ENCODE results near the gene CABP7.

The CABP7 gene

DNA sequence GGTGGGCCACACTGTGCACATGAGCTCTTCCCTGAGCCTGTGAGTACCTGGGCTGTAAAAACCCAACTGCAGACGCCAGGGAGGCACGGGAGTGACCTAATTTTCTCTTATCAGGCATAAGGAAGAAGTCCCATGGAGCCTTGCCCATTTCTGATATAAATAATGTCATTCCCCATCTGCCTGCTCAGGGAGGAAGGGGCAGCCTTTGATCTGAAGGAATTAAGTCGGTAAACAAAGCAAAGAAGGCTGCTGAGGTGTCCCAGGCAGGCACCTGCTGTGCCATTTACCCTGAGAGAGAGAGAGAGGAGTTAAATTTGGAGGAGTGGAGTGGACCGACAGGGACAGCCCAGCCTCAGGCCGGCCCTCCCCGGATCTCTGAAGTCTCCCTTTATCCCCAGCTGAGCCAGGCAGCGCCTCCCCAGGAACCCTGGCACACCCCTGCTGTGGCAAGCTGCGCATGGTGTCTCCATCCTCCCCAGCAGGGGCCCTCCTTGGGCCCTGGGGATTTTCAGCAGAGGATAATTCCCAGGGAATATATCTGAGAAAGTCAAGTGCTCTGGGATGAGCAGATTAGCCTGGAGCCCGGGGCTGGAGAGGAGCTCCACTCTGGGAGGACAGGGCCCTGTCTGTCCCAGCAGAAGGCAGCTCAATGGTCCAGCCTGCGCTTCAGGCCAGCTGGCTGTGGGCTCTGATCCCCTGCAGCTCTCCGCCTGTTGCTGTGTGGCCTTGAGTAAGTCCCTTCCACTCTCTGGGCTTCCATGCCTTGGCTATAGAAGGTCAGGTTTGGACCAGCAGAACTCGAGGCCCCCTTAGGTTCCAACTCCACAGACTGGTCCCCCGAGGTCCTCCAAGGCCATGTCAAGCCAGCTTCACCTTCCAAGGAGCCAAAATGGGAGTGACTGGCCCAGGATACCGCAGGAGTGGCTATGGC is 17.5 kb upstream of the CABP7 start:
- DNase-seq (ENCODE audit: low read depth in 2 of 2): no peak

DNA sequence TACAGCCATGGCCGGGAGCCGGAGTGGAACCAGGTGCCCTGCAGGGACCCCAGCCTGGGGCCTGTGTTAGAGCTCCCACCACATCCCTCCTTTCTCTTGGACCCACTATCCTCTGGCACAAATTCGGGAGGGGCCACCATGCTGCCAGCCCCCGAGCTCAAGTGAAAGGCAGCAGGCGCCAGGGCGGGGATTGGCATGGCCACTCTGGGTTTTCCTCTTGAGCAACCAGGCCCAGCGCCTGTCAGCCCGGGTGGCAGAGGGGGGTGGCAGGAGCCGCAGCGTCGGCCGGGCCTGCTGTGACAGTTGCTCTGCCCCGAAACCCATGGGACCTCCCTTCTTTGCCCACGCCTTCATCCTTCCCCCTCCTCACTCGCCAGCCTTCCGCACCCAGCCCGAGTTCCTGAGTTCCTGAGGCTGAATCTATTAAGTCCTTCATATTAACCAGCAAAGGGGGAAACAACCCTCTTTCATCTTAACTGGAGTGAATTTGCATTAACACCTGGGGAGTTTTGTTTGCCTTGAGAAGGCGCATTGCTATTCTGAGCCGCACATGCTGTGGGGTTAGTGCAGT is 16.8 kb upstream of the CABP7 start:
- no peak for DNase-seq (ENCODE audit: low read depth in 2 of 2)

DNA sequence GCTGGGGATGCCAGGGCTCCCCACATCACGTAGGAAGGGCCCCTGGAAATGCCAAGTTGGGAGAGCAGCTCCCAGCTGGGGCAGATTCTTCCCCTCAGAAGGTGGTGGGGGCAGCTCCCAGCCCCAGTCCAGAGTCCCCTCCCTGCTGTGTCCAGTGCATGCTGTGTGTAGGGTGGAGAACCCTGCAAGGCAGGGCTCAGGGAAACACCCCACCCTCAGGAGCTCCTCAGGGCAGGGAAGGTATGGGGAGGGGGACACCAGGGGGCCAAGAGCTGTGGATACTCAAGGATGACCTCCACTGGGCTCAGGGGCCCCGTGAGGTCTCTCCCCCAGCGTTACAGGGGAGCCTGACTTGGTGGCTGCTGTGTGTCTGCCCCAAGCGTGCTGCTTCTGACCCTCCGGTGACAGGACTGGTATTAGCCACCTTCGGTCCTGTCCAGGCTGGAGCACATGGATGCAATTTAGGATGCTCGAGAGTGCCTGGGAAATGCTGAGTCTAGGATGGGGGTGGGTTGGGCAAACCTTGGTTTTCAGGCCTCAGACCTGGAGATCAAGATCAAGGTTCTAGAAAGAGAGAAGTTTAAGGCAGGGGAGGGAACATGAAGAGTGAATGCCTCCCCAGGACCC is 16.1 kb upstream of the CABP7 start:
- DNase-seq (ENCODE audit: low read depth in 2 of 2): no peak

DNA sequence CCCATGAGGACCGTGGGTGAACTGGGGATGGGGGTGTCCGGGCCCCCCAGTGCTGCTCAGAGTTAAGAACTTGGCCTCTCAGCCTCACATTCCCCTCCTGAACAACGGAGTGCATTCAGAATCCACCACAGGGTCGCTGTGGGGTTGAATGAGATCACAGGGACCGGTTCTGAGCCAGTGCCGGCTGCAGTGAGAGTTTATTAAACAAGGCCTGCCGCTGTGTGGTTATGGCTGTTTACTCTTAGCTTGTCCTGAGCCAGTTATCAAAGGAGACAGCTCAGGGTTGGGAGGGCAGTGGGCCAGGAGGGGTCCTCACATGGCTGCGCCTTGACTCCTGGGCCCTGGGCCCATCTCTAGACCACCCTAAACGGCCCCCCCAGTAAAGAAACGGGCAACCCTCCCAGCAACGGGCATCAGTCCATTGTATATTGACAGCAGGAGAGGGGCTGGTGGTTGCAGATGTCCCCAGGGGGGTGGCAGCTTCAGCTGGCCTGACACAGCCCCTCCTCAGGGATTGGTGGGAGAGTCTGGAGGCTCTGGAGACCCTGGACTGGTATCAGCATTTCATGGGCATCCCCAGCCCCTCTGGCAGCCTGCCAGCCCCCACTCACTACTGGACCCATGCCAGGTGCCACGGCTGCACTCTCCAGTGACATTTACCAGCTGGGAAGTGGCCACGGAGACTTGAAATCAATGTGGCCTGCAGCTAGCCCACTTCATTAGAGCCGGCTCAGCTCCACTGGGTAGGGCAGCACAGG is 15.1 kb upstream of the CABP7 start:
- no peak for DNase-seq (ENCODE audit: low read depth in 2 of 2)

DNA sequence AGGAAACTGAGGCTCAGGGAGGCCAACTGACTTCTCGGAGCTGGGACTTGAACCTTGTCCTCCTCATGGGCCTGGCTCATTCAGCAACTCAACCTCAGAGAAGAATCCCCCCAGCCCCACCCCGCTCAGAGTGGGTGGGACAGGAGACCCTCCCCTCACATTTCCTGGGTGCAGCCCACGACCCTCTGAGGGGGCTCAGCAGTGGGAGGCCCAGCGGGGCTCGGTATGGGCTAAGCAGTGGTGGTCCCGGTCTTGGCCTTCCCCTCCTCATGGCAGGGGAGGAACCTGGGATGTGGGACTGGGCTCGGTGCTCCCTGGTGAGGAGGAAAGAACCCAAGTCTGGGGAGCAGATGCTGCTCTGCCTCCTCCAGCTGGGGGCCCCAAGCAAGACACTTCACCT is 14.2 kb upstream of the CABP7 start:
- no peak for DNase-seq (ENCODE audit: low read depth in 2 of 2)

- no peak for DNase-seq (ENCODE audit: low read depth in 2 of 2)
These were observed 13.3 kb upstream of the CABP7 start for GRCh38 chr22:29706486-29706885.

GRCh38 chr22:29707010-29707409 is 12.8 kb upstream of the CABP7 start:
- no peak for DNase-seq (ENCODE audit: low read depth in 2 of 2)

- DNase-seq (ENCODE audit: low read depth in 2 of 2): no peak
These were observed 12.3 kb upstream of the CABP7 start for GRCh38 chr22:29707471-29707870.

- no peak for DNase-seq (ENCODE audit: low read depth in 2 of 2)
These were observed 9.6 kb upstream of the CABP7 start for GRCh38 chr22:29710193-29710592.

DNA sequence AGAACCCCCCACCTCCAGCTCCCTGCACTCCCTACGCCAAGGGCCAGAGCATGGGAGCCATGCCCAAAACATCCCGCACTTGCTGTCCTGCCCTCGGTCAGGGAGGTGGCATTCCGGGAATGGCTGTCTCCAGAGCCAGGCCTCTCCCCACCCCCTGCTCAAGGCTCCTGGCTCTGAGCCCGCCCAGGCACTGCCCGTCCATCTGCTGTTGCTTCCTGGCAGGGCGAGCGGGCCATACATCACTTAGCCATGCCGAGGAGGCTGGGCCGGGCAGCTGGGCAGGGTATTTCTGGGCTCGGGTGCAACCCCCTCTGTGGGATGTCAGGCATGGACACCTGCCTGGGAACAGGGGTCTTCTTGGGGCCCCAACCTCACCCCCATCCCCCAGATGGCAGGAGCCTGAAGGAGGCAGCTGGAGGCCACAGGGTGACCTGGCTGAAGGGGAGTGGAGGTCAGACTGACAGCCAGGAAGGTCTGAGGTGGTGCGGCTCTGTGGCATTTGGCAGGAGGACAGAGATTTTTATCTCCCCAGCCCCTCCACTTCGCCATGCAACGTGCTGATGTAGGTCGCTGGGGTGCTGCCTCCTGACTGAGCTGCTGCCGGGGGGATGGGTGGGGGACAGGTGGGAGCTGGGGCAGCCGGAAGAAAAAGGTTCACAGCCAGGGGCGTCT is 8.7 kb upstream of the CABP7 start:
- no peak for DNase-seq (ENCODE audit: low read depth in 2 of 2)

DNA sequence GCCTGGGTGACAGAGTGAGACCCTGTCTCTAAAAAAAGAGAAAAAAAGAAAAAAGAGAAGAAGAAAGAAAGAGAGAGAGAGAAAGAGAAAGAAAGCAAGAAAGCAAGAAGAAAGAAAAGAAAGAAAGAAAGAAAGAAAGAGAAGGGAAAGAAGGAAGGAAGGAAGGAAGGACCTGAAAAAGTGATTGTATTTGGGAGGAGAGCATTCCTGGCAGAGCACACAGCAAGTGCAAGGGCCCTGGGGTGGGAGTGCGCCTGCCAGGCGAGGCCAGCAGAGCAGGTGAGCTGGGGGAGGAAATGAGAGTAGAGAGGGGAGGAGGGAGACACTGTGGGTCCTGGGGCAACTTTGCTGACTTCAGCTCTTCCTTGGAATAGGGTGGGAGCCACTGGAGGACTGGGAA is 7.7 kb upstream of the CABP7 start:
- DNase-seq (ENCODE audit: low read depth in 2 of 2): no peak

- DNase-seq (ENCODE audit: low read depth in 2 of 2): no peak
These were observed 6.6 kb upstream of the CABP7 start for GRCh38 chr22:29713156-29713727.

DNA sequence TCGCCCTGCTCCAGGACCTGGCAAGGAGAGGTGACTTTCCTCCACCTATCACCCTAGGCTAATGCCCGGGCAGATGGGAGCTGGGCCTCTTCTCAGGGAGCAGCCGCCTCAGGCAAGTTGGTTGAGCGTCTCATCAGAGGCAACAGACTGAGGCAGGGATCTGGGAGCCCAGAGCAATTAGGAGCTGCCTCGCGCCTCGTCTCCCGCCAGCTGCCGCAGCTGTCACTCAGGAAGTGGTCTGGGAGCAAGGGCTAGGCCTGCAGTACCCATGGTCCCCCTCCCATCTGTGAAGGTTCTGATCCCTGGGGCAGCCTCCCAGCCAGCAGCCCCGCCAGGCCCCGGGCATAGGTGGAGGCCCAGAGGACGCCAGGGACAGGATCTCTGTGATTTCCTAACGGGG is 4.6 kb upstream of the CABP7 start:
- DNase-seq (ENCODE audit: low read depth in 2 of 2): no peak

DNA sequence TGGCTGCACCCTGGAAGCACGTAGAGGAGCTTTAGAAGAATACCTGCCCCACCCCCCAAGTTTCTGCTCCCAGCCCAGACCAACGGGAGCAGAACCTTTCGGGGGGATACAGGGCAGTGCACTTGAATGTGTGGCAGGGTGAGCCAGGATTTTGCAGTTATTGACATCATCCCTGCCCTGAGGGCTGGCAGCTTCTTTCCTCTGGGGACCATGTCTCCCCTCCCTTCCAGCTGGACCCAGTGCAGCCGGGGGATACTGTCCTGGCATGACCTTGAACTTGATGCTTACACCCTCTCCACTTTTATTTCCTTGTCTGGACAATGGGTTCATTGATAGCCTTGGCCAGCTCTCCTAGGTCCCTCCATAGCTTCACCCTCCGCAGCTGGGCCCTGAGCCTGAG is 4.1 kb upstream of the CABP7 start:
- DNase-seq (ENCODE audit: low read depth in 2 of 2): no peak

GRCh38 chr22:29716814-29717545 is 2.8 kb upstream of the CABP7 start:
- no peak for DNase-seq (ENCODE audit: low read depth in 2 of 2)

DNA sequence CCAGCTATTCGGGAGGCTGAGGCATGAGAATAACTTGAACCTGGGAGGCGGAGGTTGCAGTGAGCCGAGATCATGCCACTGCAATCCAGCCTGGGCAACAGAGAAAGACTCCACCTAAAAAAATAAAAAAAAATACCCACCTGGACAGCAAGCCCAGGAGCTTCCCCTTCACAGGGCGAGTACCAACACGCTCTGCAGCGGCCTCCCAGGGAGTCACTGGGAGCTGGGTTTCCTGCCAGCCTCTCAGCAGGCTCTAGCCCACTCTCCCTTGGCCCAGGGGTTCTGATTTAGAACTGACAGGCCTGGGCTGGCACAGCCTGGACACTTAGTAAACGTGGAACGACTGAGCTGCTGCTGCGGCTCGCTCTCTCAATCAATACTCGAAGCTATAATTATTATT is 2.0 kb upstream of the CABP7 start:
- DNase-seq (ENCODE audit: low read depth in 2 of 2): no peak

DNA sequence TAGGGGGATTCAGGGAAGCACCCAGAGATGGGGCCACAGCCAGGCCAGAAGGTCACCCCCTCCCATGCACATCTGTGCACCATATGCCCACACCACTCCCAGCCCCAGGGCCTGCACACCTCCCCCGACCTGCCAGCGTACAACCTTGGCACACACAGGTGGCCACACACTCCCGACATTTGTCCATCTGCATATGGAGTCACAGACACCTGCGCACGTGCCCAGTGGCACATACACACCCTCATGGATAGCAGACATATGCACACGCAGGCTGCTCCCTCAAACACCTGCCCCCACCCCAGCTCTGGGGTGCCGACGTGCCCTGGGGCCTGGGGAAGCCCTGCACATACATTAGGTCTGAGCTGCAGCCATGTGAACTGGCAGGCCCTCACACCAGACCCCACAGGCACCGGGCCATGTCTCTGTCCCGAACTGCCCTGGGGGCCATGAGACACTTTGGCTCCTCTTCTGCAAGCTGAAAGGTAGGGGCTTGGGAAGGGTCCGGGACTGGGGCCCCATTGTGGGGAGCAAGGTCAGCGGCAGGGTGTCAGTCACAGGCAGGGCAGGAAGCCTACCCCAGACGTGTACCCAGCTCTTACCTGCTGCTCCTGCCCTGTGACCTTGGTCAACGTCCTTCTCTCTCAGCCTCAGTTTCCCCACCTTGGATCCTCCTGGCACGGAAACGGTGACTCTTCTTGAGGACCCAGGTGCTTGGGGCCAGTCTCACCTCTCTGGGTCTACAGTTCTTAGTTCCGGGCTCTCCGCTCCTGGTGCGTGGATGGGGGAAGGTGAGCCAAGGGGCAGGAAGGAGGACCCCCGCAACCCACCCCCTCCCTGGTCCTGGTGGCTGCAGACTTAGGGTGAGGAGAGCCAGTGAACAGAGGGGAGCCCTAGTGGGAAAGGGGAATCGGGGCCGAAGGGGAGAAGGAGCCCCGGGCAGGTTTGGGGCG is 579 bp upstream of the CABP7 start:
- no peak for DNase-seq (ENCODE audit: low read depth in 2 of 2)

- DNase-seq (ENCODE audit: low read depth in 2 of 2): no peak
These were observed 1.1 kb downstream of the CABP7 start for GRCh38 chr22:29720811-29721323.

DNA sequence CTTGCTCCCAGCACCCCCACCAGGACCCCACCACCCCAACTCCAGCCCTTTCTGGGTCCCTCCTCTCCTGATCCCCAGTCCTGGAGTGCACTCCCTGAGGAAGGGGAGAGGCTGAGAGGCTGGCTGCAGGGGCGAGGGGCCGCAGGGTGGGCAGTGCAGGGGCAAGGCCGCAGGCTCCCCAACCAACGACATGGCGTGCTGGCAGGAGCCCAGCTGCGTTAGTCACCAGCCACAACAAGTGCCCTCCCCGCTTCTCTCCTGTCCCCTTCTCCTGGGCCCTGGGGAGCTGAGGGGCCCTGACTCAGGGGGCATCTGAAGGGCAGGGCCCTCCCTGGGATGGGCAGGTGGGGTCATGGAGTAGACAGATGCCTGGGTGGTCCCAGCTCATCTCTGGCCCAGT is 2.3 kb downstream of the CABP7 start:
- DNase-seq (ENCODE audit: low read depth in 2 of 2): no peak

All from stimulated activated CD8-positive, alpha-beta memory T cell treated with anti-CD3 and anti-CD28 coated beads, Interleukin-7, amount 100 ng/mL, for 1 hour (primary cell).